Prostate gland (tissue), 2 donors: Measurements from ENCODE around the gene COL9A3. TPM values are rescaled to one million over a fixed set of nuclear protein-coding genes. Genes with fewer than 3 reads are reported as not detected.

ENCODE experiments used
- DNase-seq: peaks from one replicate; pipeline ENCODE4 v3.0.0-alpha.2; 2019; ENCODE audit warnings: low spot score
- H3K27ac ChIP-seq, 2 donors: fragments of 200-600 bp; sonication (generic); 2 replicates each; pipeline ENCODE4 v1.5.1; 2017 to 2019
- H3K27me3 ChIP-seq: fragments of 200-600 bp; sonication (generic); replicated peaks from 2 replicates; pipeline ENCODE4 v1.5.1; 2019; ENCODE audit not compliant: insufficient read depth
- H3K36me3 ChIP-seq, 2 donors: fragments of 200-600 bp; sonication (generic); 1 replicate in 1 of 2; 2 replicates in 1 of 2; pipeline versions ENCODE4 v1.5.1 to v1.8.1; 2017 to 2019
- H3K4me1 ChIP-seq: fragments of 200-600 bp; sonication (generic); replicated peaks from 2 replicates; pipeline ENCODE4 v1.5.1; 2019
- H3K4me3 ChIP-seq, 2 donors: fragments of 200-600 bp; sonication (generic); 2 replicates each; pipeline ENCODE4 v1.5.1; 2017 to 2019
- H3K9me3 ChIP-seq: fragments of 200-600 bp; sonication (generic); 2 replicates; pipeline ENCODE4 v1.5.1; 2017
- POLR2A ChIP-seq: fragments of 450-650 bp; IDR thresholded peaks from one replicate; pipeline ENCODE4 v1.6.1; 2016; ENCODE audit warnings: antibody characterized with exemption, mild to moderate bottlenecking
- POLR2AphosphoS5 ChIP-seq: sonication (generic); formaldehyde crosslinking; IDR thresholded peaks from one replicate; pipeline ENCODE4 v1.6.1; 2017; ENCODE audit warnings: antibody characterized with exemption
- WGBS: methylation state at CpG from one replicate; pipeline ENCODE4 v1.1.5; 2018; 5-methylcytosine and 5-hydroxymethylcytosine counted together
- intact Hi-C: fragments of 100-400 bp; cut with DNase I; formaldehyde crosslinking; loops from one replicate; pipeline ENCODE4 v1.14.2; 2022
- total RNA-seq, 2 donors: library from RNA; depleted of rRNA; stranded (reverse); fragments of >200 nt; gene quantifications; one replicate each; pipeline ENCODE4 v1.1.0, GENCODE V29; 2016
- TF ChIP-seq, protein P1 (sequence below), 4 experiments: fragments of 200-600 bp in 2 of 4; fragments of 450-650 bp in 2 of 4; sonication (generic) in 2 of 4; IDR thresholded peaks; 1 replicate in 3 of 4; 2 replicates in 1 of 4; pipeline ENCODE4 v1.5.1; 2016 to 2019; ENCODE audit warnings: antibody characterized with exemption in 4 of 4, mild to moderate bottlenecking in 2 of 4, moderate library complexity in 2 of 4

Gene COL9A3
- total RNA-seq, 2 donors from 2014 or later: 5.8 to 6.5 TPM

DNA sequence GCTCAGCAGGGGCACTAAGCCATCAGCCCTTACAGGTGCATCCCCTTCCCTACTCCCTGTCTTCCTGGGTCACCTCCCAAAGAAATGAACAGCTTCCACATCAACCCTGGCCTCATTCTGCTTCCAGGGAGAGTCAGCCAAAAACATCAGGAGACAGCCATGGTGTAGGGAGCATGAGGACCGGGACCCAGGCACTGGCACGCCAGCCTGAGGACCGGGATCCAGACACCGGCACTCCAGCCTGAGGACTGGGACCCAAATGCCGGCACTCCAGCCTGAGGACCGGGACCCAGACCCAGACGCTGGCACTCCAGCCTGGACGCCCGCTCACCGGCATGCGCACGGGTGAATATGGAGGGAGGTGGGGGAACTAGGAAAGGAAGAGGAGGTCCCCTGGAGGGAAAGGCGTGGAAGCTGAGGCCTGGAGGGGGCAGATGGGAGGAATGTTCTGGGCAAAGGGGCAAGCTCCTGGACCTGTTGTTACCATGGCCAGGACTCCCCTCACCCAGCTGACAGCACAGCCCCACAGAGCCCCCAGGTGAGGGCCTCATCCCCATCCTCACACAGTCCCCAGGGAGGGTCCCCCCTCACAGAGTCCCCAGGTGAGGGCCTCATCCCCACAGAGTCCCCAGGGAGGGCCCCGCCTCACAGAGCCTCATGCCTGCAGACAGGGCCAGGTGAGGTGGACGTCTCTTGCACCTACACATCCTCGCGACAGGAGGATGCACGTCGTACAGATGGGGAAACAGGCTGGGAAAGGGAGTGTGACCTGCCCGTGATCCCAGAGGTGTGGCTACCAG is 46.5 kb upstream of the COL9A3 start:
- DNase-seq: no peak
- TF ChIP-seq POLR2A (no peak), POLR2AphosphoS5 (no peak)
- TF ChIP-seq, protein P1, sequence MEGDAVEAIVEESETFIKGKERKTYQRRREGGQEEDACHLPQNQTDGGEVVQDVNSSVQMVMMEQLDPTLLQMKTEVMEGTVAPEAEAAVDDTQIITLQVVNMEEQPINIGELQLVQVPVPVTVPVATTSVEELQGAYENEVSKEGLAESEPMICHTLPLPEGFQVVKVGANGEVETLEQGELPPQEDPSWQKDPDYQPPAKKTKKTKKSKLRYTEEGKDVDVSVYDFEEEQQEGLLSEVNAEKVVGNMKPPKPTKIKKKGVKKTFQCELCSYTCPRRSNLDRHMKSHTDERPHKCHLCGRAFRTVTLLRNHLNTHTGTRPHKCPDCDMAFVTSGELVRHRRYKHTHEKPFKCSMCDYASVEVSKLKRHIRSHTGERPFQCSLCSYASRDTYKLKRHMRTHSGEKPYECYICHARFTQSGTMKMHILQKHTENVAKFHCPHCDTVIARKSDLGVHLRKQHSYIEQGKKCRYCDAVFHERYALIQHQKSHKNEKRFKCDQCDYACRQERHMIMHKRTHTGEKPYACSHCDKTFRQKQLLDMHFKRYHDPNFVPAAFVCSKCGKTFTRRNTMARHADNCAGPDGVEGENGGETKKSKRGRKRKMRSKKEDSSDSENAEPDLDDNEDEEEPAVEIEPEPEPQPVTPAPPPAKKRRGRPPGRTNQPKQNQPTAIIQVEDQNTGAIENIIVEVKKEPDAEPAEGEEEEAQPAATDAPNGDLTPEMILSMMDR (IDR thresholded peaks at IDR 0.05): no peak
- Histone ChIP-seq H3K27ac (no peak overlapping the region), H3K4me1 (no peaks in the 10 kb centered on the region), H3K4me3 (no peak overlapping the region), H3K36me3 (no peaks in the 10 kb centered on the region), H3K9me3 (no peaks in the 10 kb centered on the region), H3K27me3 (peaks cover 4% of the 10 kb centered on the region)
- 95% methylated on average over 19 of the region's 20 CpGs for WGBS
- intact Hi-C loops: no loop called here

DNA sequence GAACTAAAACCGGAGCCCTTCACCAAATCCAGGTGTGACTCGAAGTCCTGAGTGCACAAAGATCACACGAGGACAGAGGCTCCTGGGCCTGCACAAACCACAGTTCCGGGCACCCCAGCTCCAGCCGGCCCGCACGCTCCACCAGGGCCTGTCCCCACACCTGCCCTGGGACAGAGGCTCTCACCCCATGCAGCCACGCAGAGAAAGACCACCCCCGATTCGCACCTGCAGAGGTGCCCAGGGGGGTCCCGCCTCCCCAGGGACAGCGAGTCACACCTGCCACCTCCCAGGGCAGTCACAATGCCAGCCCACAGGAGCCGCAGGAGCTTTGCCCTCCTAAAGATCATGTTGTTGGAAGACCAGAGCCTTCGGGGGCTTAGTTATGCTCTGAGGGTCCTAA is 45.9 kb upstream of the COL9A3 start:
- H3K27ac ChIP-seq: no peak overlapping the region
- no peaks in the 10 kb centered on the region for H3K36me3 ChIP-seq
- TF ChIP-seq POLR2A (no peak), POLR2AphosphoS5 (no peak)
- TF ChIP-seq, protein P1 (IDR thresholded peaks at IDR 0.05): no peak
- DNase-seq: no peak
- 82% methylated on average over 14 of the region's 14 CpGs for WGBS
- peaks cover 4% of the 10 kb centered on the region for H3K27me3 ChIP-seq
- no peaks in the 10 kb centered on the region for H3K9me3 ChIP-seq
- no peak overlapping the region for H3K4me3 ChIP-seq
- intact Hi-C loops: no loop called here
- no peaks in the 10 kb centered on the region for H3K4me1 ChIP-seq

DNA sequence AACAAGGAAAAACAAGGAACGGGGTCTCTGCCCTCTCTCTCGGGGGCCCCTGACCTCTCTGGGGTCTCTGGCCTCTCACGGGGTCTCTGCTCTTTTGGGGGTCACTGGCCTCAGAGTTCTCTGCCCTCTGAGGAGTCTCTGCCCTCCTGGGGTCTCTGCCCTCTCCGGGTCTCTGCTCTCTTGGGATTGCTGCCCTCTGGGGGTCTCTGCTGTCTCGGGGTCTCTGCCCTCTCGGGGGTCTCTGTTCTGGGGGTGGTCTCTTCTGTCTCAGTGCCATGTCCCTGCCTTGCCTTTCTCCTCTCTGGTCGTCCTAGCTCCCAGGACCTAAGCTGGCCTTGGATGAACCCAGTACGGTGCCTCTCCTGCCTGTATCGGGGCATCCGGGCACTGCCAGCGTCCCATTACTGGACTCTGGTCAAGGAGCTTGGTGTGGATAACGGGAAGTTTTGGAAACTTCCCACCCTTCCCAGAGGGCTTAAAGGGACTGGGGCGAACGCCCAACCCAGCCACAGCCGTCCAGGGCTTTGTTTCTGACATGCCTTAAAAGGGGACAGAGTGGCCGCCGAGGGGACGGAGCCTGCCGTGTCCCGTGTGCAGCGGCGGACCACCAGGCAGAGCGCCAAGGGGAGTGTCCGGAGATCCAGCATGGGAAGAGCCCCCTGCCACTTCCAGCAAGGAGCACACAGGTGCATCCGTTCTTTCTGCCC is 45.3 kb upstream of the COL9A3 start:
- Histone ChIP-seq H3K27ac (no peak overlapping the region), H3K4me3 (no peak overlapping the region), H3K27me3 (peaks cover 4% of the 10 kb centered on the region), H3K4me1 (no peaks in the 10 kb centered on the region), H3K9me3 (no peaks in the 10 kb centered on the region), H3K36me3 (no peaks in the 10 kb centered on the region)
- intact Hi-C loops: no loop called here
- WGBS: 76% methylated on average over 25 of the region's 25 CpGs
- TF ChIP-seq POLR2AphosphoS5 (no peak), POLR2A (no peak)
- TF ChIP-seq, protein P1 (IDR thresholded peaks at IDR 0.05): no peak
- DNase-seq: no peak

DNA sequence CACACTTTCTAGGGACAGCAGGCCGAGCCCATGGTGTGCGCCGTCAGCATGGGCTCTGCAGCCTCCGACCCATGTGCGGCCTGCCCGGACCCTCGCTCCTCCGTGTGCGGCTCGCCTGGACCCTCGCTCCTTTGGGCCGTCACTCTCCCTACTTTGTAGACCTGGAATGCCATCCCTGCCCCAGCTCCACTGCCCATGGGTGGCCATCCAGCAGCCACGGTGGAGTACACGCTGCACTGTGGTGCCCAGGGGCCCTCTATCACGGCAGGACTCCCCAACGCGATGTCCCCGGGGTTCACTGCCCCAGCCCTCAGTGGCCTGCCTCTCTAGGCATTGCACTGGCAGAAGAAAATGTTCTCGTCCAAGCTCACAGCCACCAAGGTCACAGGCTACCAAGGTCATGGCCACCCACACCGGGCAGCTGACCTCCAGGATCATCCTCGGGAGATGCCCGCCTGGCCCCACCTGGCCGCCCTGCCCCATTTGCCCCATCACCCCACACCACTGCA is 44.7 kb upstream of the COL9A3 start:
- Histone ChIP-seq H3K27me3 (peaks cover 4% of the 10 kb centered on the region), H3K9me3 (no peaks in the 10 kb centered on the region), H3K36me3 (no peaks in the 10 kb centered on the region), H3K4me1 (no peaks in the 10 kb centered on the region), H3K4me3 (no peak overlapping the region), H3K27ac (no peak overlapping the region)
- WGBS: 95% methylated on average over 20 of the region's 23 CpGs
- no peak for DNase-seq
- no peak for TF ChIP-seq POLR2AphosphoS5
- TF ChIP-seq POLR2A: no peak
- TF ChIP-seq, protein P1 (IDR thresholded peaks at IDR 0.05): no peak
- intact Hi-C loops: no loop called here
